ENCODE measurements around the gene SCARF2. TPM values are rescaled to one million over a fixed set of nuclear protein-coding genes. Genes with fewer than 3 reads are reported as not detected.
"Not testable (repeated sequence)": the region's sequence is repeated elsewhere in the genome, so short reads cannot be mapped to it uniquely, and the experiment has no call there.

Gene SCARF2
- total RNA-seq, 2 donors from 2014 or later, result 49.4 to 108 TPM

- Histone ChIP-seq H3K4me1 (ENCODE audit: control insufficient read depth in 1 of 2, low read depth in 2 of 2) (no peaks in the 10 kb centered on the region), H3K36me3 (no peaks in the 10 kb centered on the region), H3K27me3 (replicated peaks; ENCODE audit: insufficient read depth) (no peaks in the 10 kb centered on the region), H3K9me3 (no peaks in the 10 kb centered on the region), H3K27ac (no peak overlapping the region), H3K4me3 (no peak overlapping the region)
- no peak for ATAC-seq (ENCODE audit: insufficient number of reproducible peaks, low FRiP score, low read depth)
- no peak for DNase-seq (ENCODE audit: low spot score)
- no peak for TF ChIP-seq CTCF (IDR thresholded peaks at IDR 0.05)
These were observed 19.1 kb upstream of the SCARF2 start for GRCh38 chr22:20456722-20457076.

- Histone ChIP-seq H3K9me3 (no peaks in the 10 kb centered on the region), H3K27me3 (replicated peaks; ENCODE audit: insufficient read depth) (no peaks in the 10 kb centered on the region), H3K4me1 (ENCODE audit: control insufficient read depth in 1 of 2, low read depth in 2 of 2) (no peaks in the 10 kb centered on the region), H3K27ac (no peak overlapping the region), H3K36me3 (no peaks in the 10 kb centered on the region), H3K4me3 (no peak overlapping the region)
- no peak for ATAC-seq (ENCODE audit: insufficient number of reproducible peaks, low FRiP score, low read depth)
- no peak for DNase-seq (ENCODE audit: low spot score)
- peak; percentile 90 for TF ChIP-seq CTCF (IDR thresholded peaks at IDR 0.05)
These were observed 18.6 kb upstream of the SCARF2 start for GRCh38 chr22:20456064-20456721.

- Histone ChIP-seq H3K4me3 (no peak overlapping the region), H3K36me3 (peaks cover 4% of the 10 kb centered on the region), H3K4me1 (ENCODE audit: control insufficient read depth in 1 of 2, low read depth in 2 of 2) (no peaks in the 10 kb centered on the region), H3K27me3 (replicated peaks; ENCODE audit: insufficient read depth) (no peaks in the 10 kb centered on the region), H3K27ac (no peak overlapping the region), H3K9me3 (no peaks in the 10 kb centered on the region)
- no peak for TF ChIP-seq CTCF (IDR thresholded peaks at IDR 0.05)
- DNase-seq (ENCODE audit: low spot score) (no peak), ATAC-seq (ENCODE audit: insufficient number of reproducible peaks, low FRiP score, low read depth) (no peak)
These were observed 18.1 kb upstream of the SCARF2 start for GRCh38 chr22:20455709-20456063.

GRCh38 chr22:20453222-20453621 lies 15.6 kb upstream of the SCARF2 start:
- Histone ChIP-seq H3K27ac (no peak overlapping the region), H3K4me3 (no peak overlapping the region), H3K9me3 (no peaks in the 10 kb centered on the region), H3K4me1 (ENCODE audit: control insufficient read depth in 1 of 2, low read depth in 2 of 2) (no peaks in the 10 kb centered on the region), H3K36me3 (peaks cover 6% of the 10 kb centered on the region), H3K27me3 (replicated peaks; ENCODE audit: insufficient read depth) (no peaks in the 10 kb centered on the region)
- ATAC-seq (ENCODE audit: insufficient number of reproducible peaks, low FRiP score, low read depth) (no peak), DNase-seq (ENCODE audit: low spot score) (no peak)
- TF ChIP-seq CTCF (IDR thresholded peaks at IDR 0.05), result no peak

GRCh38 chr22:20451920-20452319 lies 14.3 kb upstream of the SCARF2 start:
- H3K4me1 ChIP-seq (ENCODE audit: control insufficient read depth in 1 of 2, low read depth in 2 of 2), result no peaks in the 10 kb centered on the region
- no peak overlapping the region for H3K4me3 ChIP-seq
- no peak for ATAC-seq (ENCODE audit: insufficient number of reproducible peaks, low FRiP score, low read depth)
- H3K9me3 ChIP-seq, result no peaks in the 10 kb centered on the region
- peaks cover 6% of the 10 kb centered on the region for H3K36me3 ChIP-seq
- no peaks in the 10 kb centered on the region for H3K27me3 ChIP-seq (replicated peaks; ENCODE audit: insufficient read depth)
- TF ChIP-seq CTCF (IDR thresholded peaks at IDR 0.05), result no peak
- DNase-seq (ENCODE audit: low spot score), result no peak
- H3K27ac ChIP-seq, result no peak overlapping the region

GRCh38 chr22:20451129-20451778 lies 13.6 kb upstream of the SCARF2 start:
- not testable (repeated sequence) for ATAC-seq (ENCODE audit: insufficient number of reproducible peaks, low FRiP score, low read depth); H3K4me3 ChIP-seq; H3K36me3 ChIP-seq; H3K27me3 ChIP-seq (replicated peaks; ENCODE audit: insufficient read depth); H3K27ac ChIP-seq; DNase-seq (ENCODE audit: low spot score); H3K4me1 ChIP-seq (ENCODE audit: control insufficient read depth in 1 of 2, low read depth in 2 of 2); H3K9me3 ChIP-seq

All from thoracic aorta (tissue), 2 donors.